Measurements from ENCODE around the gene GMDS. TPM values are rescaled to one million over a fixed set of nuclear protein-coding genes. Genes with fewer than 3 reads are reported as not detected.

Gene GMDS
- total RNA-seq, 1 experiment from 2014 or later: 9.7 TPM

DNA sequence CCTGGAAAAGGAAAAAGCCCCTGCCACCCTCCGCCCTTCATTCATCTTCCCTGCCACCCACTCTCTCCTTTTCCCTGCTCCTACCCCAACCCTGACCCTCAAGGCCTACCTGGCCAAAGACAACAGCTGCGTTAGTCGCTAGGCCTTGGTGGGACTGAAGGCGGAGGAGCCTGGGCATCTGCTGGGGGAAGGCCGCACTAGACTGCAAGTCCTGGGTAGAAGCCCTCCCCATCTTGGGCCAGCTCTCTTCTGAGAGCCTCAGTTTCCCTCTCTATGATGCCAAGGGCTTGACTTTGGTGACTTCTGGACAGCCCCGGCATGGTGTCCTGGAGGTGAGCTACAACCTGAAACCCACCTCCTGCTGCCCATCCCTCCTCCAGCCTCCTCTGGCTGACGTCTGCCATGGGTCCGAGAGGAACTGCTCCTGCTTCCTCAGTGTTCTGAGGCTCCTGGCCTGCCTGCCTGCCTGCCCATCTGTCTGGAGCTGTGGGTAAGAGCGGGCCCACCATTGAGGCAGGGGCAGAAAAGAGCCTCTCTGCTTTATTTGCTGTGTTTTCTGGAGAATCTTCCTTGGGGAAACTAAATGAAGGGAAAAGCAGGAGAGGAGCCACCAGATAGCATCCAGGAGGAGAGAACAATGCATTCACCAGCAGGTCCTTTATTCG is 643.2 kb downstream of the GMDS start:
- no peaks in the 10 kb centered on the region for H3K9me2 ChIP-seq (replicated peaks; ENCODE audit: insufficient read depth, low read length)
- DNase-seq: no peak
- H3K4me3 ChIP-seq (ENCODE audit: low read length): no peak overlapping the region
- H2AFZ ChIP-seq (ENCODE audit: low read length): no peak overlapping the region
- no peak overlapping the region for H3K27ac ChIP-seq (ENCODE audit: low read length)
- no peaks in the 10 kb centered on the region for H3K36me3 ChIP-seq (ENCODE audit: insufficient read depth, low read length)
- H4K20me1 ChIP-seq (ENCODE audit: insufficient read depth, low read depth, low read length): no peaks in the 10 kb centered on the region; the same call in 1 of the 2 replicates
- H3K9me3 ChIP-seq (ENCODE audit: low read length): no peaks in the 10 kb centered on the region
- no peak overlapping the region for H3K4me2 ChIP-seq (ENCODE audit: low read depth, low read length, poor library complexity, severe bottlenecking)
- no peaks in the 10 kb centered on the region for H3K79me2 ChIP-seq (ENCODE audit: low read length)
- H3K27me3 ChIP-seq (ENCODE audit: low read length): no peaks in the 10 kb centered on the region
- peaks cover under 1% of the 10 kb centered on the region; the same call in 1 of the 2 replicates for H3K4me1 ChIP-seq (ENCODE audit: low read length)
- H3K9ac ChIP-seq (ENCODE audit: low read length): no peak overlapping the region

DNA sequence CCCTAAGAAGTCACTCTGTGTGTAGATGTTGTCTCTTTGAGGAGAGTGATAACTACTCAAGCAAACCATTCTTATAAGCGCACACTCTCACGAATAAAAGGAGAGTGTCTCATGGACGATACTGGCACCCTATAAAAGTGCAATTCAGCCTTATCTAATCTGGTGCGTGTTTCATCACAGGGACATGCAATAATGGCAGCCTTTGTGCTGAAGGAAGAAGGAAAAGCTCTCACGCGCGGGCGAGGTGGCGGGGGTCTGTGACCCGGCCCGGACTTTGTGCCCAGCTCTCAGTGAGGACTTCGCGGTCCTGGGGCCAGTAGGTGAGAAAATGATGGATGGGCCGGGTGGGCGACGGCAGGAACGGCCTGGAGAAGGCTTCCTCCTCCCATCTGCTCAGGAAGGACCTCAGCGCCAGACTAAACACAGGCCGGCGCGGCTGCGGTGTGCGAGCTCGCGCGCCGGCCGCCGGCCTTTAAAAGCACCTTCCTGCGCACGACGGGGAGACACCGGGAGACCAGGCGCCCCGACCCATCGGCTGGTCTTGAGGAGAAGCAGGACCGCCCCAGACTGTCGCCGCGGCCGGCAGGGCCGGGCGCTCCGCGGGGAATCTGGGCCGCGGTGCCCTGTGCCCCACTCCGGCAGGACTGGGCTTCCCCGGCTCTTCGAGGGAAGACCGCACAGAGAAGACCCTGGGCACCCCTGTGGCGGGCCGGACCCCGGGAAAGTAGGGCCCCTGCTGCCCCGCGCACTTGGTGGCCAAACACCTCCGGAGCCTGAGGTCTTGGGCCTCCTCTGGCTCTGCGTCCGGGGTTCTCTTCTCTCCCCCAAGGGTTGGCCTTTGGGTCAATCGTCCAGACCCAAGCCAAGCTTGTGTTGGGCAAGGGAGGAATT is 644.0 kb downstream of the GMDS start:
- Histone ChIP-seq H2AFZ (ENCODE audit: low read length) (no peak overlapping the region), H3K79me2 (ENCODE audit: low read length) (no peaks in the 10 kb centered on the region), H3K4me2 (ENCODE audit: low read depth, low read length, poor library complexity, severe bottlenecking) (no peak overlapping the region), H3K4me1 (ENCODE audit: low read length) (no peaks in the 10 kb centered on the region), H3K27ac (ENCODE audit: low read length) (no peak overlapping the region), H4K20me1 (ENCODE audit: insufficient read depth, low read depth, low read length) (no peaks in the 10 kb centered on the region; the same call in 1 of the 2 replicates), H3K4me3 (ENCODE audit: low read length) (no peak overlapping the region), H3K27me3 (ENCODE audit: low read length) (no peaks in the 10 kb centered on the region), H3K9ac (ENCODE audit: low read length) (no peak overlapping the region), H3K9me2 (replicated peaks; ENCODE audit: insufficient read depth, low read length) (no peaks in the 10 kb centered on the region), H3K9me3 (ENCODE audit: low read length) (no peaks in the 10 kb centered on the region), H3K36me3 (ENCODE audit: insufficient read depth, low read length) (no peaks in the 10 kb centered on the region)
- DNase-seq: no peak

DNA sequence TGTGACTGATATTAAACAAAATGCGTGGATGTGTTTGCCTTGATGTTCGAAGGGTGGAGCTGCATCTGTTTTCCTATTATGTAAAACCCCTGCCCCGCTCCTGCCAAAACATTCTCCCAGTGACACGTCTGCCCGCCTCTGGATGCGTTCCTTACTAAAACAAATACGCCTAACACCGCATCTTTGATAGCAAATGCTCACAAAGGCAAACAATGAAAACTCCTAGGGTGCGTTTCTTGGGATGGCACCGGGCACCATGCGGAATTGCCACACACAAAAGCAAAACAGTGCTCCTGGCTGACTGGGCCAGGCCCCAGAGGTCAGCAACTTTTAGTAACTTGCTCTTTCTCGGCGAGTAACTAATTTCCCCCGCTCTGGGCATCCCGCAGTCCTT is 644.6 kb downstream of the GMDS start:
- H2AFZ ChIP-seq (ENCODE audit: low read length): no peak overlapping the region
- H4K20me1 ChIP-seq (ENCODE audit: insufficient read depth, low read depth, low read length): no peaks in the 10 kb centered on the region; the same call in 1 of the 2 replicates
- H3K9me3 ChIP-seq (ENCODE audit: low read length): no peaks in the 10 kb centered on the region
- DNase-seq: no peak
- no peaks in the 10 kb centered on the region for H3K79me2 ChIP-seq (ENCODE audit: low read length)
- H3K9me2 ChIP-seq (replicated peaks; ENCODE audit: insufficient read depth, low read length): no peaks in the 10 kb centered on the region
- no peak overlapping the region for H3K9ac ChIP-seq (ENCODE audit: low read length)
- no peaks in the 10 kb centered on the region for H3K27me3 ChIP-seq (ENCODE audit: low read length)
- no peak overlapping the region for H3K4me2 ChIP-seq (ENCODE audit: low read depth, low read length, poor library complexity, severe bottlenecking)
- H3K36me3 ChIP-seq (ENCODE audit: insufficient read depth, low read length): no peaks in the 10 kb centered on the region
- no peaks in the 10 kb centered on the region for H3K4me1 ChIP-seq (ENCODE audit: low read length)
- no peak overlapping the region for H3K4me3 ChIP-seq (ENCODE audit: low read length)
- H3K27ac ChIP-seq (ENCODE audit: low read length): no peak overlapping the region

DNA sequence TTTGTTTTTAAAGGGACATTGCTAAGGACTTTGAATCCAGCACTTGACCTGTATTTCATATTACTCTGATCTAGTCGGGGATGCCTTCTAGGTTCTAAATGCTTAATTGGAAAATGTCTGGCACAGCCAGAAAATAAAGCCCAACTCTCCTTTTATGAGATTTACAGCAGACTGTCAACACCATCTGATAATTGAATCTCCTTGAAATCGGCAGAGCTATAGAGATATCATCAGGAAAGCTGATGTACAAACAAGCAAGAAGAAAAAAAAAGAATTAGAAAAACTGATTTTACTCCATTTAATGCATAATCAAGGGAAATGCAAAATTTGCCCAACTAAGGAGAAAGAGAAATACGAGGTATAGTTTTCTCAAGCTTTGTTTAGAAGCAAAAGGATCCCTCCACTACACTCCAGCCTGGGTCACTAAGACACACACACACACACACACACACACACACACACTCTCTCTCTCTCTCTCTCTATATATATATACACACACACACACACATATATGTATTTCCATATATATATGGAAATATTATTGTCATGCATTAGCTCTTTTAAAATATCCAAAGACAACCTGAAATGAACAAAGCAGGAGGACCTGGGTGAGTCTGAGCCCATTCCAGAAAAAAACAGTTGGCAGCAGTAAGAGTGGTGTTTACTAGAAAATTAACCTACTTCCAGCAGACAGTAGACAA is 645.2 kb downstream of the GMDS start:
- Histone ChIP-seq H3K4me1 (ENCODE audit: low read length) (no peaks in the 10 kb centered on the region), H3K9me3 (ENCODE audit: low read length) (no peaks in the 10 kb centered on the region), H2AFZ (ENCODE audit: low read length) (no peak overlapping the region), H3K4me3 (ENCODE audit: low read length) (no peak overlapping the region), H3K36me3 (ENCODE audit: insufficient read depth, low read length) (no peaks in the 10 kb centered on the region), H3K27ac (ENCODE audit: low read length) (no peak overlapping the region), H3K9ac (ENCODE audit: low read length) (no peak overlapping the region), H3K27me3 (ENCODE audit: low read length) (no peaks in the 10 kb centered on the region), H3K9me2 (replicated peaks; ENCODE audit: insufficient read depth, low read length) (no peaks in the 10 kb centered on the region), H4K20me1 (ENCODE audit: insufficient read depth, low read depth, low read length) (no peaks in the 10 kb centered on the region; the same call in 1 of the 2 replicates), H3K4me2 (ENCODE audit: low read depth, low read length, poor library complexity, severe bottlenecking) (no peak overlapping the region), H3K79me2 (ENCODE audit: low read length) (no peaks in the 10 kb centered on the region)
- no peak for DNase-seq

DNA sequence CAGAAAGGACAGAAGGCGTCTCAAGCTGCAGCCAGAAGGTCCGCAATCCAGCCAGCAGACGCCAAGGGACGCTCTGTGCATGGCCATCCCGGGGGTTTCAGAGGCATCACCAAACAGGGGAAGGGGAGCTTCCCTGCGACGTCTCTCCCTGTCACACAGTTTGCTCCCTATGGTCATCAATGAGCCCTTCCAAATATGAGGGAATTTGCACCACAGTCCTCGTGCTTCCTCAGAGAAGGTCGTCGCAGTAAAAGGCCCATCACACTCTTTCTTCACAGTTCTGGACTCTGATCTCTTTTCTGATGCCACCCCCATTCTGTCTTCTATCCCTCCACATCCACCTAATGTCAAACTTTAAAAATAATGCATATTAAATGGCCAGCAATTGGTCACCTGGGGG is 645.9 kb downstream of the GMDS start:
- H3K4me2 ChIP-seq (ENCODE audit: low read depth, low read length, poor library complexity, severe bottlenecking): no peak overlapping the region
- no peak for DNase-seq
- H3K27me3 ChIP-seq (ENCODE audit: low read length): no peaks in the 10 kb centered on the region

DNA sequence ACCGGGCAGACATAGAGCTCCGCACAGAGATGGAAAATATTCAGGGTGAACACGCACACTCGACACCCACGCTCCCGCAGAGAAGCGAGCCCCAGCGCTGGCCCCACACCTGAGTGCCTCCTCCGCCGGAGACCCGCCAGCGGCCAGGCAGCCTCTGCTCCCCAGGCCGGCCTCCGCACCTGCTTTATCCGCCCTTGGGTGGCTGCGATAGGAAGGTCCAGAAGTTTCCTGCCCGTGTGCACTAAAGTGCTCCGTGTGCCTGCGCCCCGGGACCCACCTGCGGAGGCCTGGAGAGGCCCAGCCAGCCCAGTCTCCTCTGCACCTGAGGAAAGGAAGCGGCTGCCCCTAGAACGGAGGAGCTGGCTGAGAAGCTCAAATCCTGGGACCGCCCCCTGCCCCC is 646.5 kb downstream of the GMDS start:
- Histone ChIP-seq H3K9me3 (ENCODE audit: low read length) (no peaks in the 10 kb centered on the region), H3K4me1 (ENCODE audit: low read length) (no peaks in the 10 kb centered on the region), H3K9ac (ENCODE audit: low read length) (no peak overlapping the region), H3K4me3 (ENCODE audit: low read length) (no peak overlapping the region), H3K27ac (ENCODE audit: low read length) (no peak overlapping the region), H3K27me3 (ENCODE audit: low read length) (no peaks in the 10 kb centered on the region), H3K36me3 (ENCODE audit: insufficient read depth, low read length) (no peaks in the 10 kb centered on the region), H4K20me1 (ENCODE audit: insufficient read depth, low read depth, low read length) (no peaks in the 10 kb centered on the region; the same call in 1 of the 2 replicates), H3K4me2 (ENCODE audit: low read depth, low read length, poor library complexity, severe bottlenecking) (no peak overlapping the region), H3K79me2 (ENCODE audit: low read length) (no peaks in the 10 kb centered on the region), H3K9me2 (replicated peaks; ENCODE audit: insufficient read depth, low read length) (no peaks in the 10 kb centered on the region), H2AFZ (ENCODE audit: low read length) (no peak overlapping the region)
- no peak for DNase-seq

More for the DNA sequence above, 645.9 kb downstream of the GMDS start:
- Histone ChIP-seq H3K36me3 (ENCODE audit: insufficient read depth, low read length) (no peaks in the 10 kb centered on the region), H2AFZ (ENCODE audit: low read length) (no peak overlapping the region), H3K4me3 (ENCODE audit: low read length) (no peak overlapping the region), H3K9me2 (replicated peaks; ENCODE audit: insufficient read depth, low read length) (no peaks in the 10 kb centered on the region), H3K27ac (ENCODE audit: low read length) (no peak overlapping the region), H4K20me1 (ENCODE audit: insufficient read depth, low read depth, low read length) (no peaks in the 10 kb centered on the region; the same call in 1 of the 2 replicates), H3K9me3 (ENCODE audit: low read length) (no peaks in the 10 kb centered on the region), H3K79me2 (ENCODE audit: low read length) (no peaks in the 10 kb centered on the region), H3K4me1 (ENCODE audit: low read length) (no peaks in the 10 kb centered on the region), H3K9ac (ENCODE audit: low read length) (no peak overlapping the region)

DNA sequence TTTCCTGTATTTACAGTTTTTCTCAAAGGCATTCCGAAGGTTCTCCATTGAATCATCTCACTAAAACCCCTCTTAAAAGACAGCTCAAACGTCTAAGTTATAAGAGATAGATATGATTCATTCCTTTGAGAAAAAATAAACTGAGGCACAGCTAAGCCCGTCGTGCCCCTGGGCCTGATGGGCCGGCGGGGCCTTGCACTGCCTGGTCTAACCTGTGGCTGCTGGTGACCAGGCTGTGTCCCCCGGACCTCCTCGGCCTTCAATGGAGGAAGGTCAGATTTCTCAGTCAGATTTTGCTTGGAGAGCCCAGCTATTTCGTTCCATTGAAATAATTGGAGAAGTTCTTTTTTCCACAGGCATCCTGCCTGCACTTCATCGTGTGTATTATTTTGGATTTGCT is 647.0 kb downstream of the GMDS start:
- Histone ChIP-seq H3K4me3 (ENCODE audit: low read length) (no peak overlapping the region), H3K79me2 (ENCODE audit: low read length) (no peaks in the 10 kb centered on the region), H3K9ac (ENCODE audit: low read length) (no peak overlapping the region), H3K4me1 (ENCODE audit: low read length) (no peaks in the 10 kb centered on the region), H3K27ac (ENCODE audit: low read length) (no peak overlapping the region), H2AFZ (ENCODE audit: low read length) (no peak overlapping the region), H4K20me1 (ENCODE audit: insufficient read depth, low read depth, low read length) (no peaks in the 10 kb centered on the region; the same call in 1 of the 2 replicates), H3K9me2 (replicated peaks; ENCODE audit: insufficient read depth, low read length) (no peaks in the 10 kb centered on the region), H3K4me2 (ENCODE audit: low read depth, low read length, poor library complexity, severe bottlenecking) (no peak overlapping the region), H3K36me3 (ENCODE audit: insufficient read depth, low read length) (no peaks in the 10 kb centered on the region), H3K27me3 (ENCODE audit: low read length) (no peaks in the 10 kb centered on the region), H3K9me3 (ENCODE audit: low read length) (no peaks in the 10 kb centered on the region)
- no peak for DNase-seq

DNA sequence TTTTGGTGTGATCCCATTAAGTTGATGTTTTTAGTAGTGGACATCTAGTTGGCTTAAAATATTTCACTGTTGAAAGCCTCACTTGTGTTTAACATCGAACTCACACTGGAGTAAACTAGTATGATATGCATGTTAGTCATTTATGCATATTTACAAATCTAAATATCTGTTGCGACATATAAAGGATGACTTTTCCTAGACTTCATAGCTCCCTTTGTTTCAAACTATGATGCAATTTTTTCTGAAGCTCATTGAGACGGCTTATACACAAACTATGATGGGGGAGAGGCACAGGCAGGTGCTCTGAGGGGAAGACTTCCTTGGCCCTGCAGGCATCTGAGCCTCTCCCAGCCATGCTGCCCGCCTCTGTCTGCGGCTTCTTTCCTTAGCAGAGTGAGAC is 647.5 kb downstream of the GMDS start:
- H3K9ac ChIP-seq (ENCODE audit: low read length): no peak overlapping the region
- no peaks in the 10 kb centered on the region for H3K9me2 ChIP-seq (replicated peaks; ENCODE audit: insufficient read depth, low read length)
- H3K36me3 ChIP-seq (ENCODE audit: insufficient read depth, low read length): no peaks in the 10 kb centered on the region
- no peak overlapping the region for H2AFZ ChIP-seq (ENCODE audit: low read length)
- DNase-seq: no peak
- no peak overlapping the region for H3K4me3 ChIP-seq (ENCODE audit: low read length)
- H3K9me3 ChIP-seq (ENCODE audit: low read length): no peaks in the 10 kb centered on the region
- no peak overlapping the region for H3K4me2 ChIP-seq (ENCODE audit: low read depth, low read length, poor library complexity, severe bottlenecking)
- H4K20me1 ChIP-seq (ENCODE audit: insufficient read depth, low read depth, low read length): no peaks in the 10 kb centered on the region; the same call in 1 of the 2 replicates
- H3K4me1 ChIP-seq (ENCODE audit: low read length): no peaks in the 10 kb centered on the region
- H3K79me2 ChIP-seq (ENCODE audit: low read length): no peaks in the 10 kb centered on the region
- H3K27me3 ChIP-seq (ENCODE audit: low read length): no peaks in the 10 kb centered on the region
- H3K27ac ChIP-seq (ENCODE audit: low read length): no peak overlapping the region
